HCT116 (cell line): ENCODE results near the gene CHRND. TPM values are rescaled to one million over a fixed set of nuclear protein-coding genes. Genes with fewer than 3 reads are reported as not detected.

Source experiments
- ATAC-seq: fragments of 200-7000 bp; cut with Tn5 transposase; 2 replicates; pipeline ENCODE4 v1.9.1; 2020; ENCODE audit warnings: mild to moderate bottlenecking, moderate library complexity
- BruUV-seq: library from RNA; stranded (reverse); fragments of 400-500 nt; replicated peaks from 2 replicates; lab custom pipeline; 2021; lab: Mats Ljungman, UMichigan
- CTCF ChIA-PET: fragments of 300-600 bp; sonication (Branson Sonifier 250); formaldehyde crosslinking; loops from one replicate; lab custom pipeline; 2021; ENCODE audit warnings: antibody characterized with exemption; lab: Charles Lee
- POLR2A ChIA-PET: fragments of 300-600, 350-600 bp; sonication (Branson Sonifier 250); formaldehyde crosslinking; loops from one replicate; lab custom pipeline; 2021; ENCODE audit warnings: antibody characterized with exemption; lab: Charles Lee
- RAD21 ChIA-PET, 2 experiments: fragments of 300-600 bp; sonication (Branson Sonifier 250); formaldehyde crosslinking; loops; one replicate each; lab custom pipeline; 2023; ENCODE audit warnings: low total read pairs in 2 of 2; ENCODE audit not compliant: uncharacterized antibody in 2 of 2, unreplicated experiment in 2 of 2, low non-redundant PET in 1 of 2; lab: Charles Lee
- DNase-seq: peaks from one replicate; pipeline ENCODE4 v3.0.0-alpha.2; 2010; ENCODE audit warnings: low read depth, low spot score
- H2AFZ ChIP-seq: fragments of 200-600 bp; shearing (Covaris generic), sonication (generic); 2 replicates; pipeline ENCODE4 v1.6.1; 2017; ENCODE audit warnings: low read depth, mixed run types, mixed read lengths, antibody characterized with exemption, low read length; ENCODE audit not compliant: poor library complexity, severe bottlenecking
- H3K27ac ChIP-seq: 2 replicates; pipeline ENCODE4 v1.5.1; 2012; ENCODE audit warnings: low read depth, low read length
- H3K27me3 ChIP-seq: fragments of 200-600 bp; sonication (generic); 2 replicates; pipeline ENCODE4 v1.6.1; 2016; ENCODE audit warnings: mixed run types, low read length, mixed read lengths; ENCODE audit not compliant: insufficient read depth
- H3K36me3 ChIP-seq, 2 experiments: fragments of 200-500 bp in 1 of 2; fragments of 200-600 bp in 1 of 2; sonication (Bioruptor generic) in 1 of 2; sonication (generic) in 1 of 2; 2 replicates each; pipeline versions ENCODE4 v1.5.1 to v1.6.1; 2014 to 2016; ENCODE audit warnings: low read length in 2 of 2, inconsistent platforms in 1 of 2, mixed read lengths in 1 of 2, mixed run types in 1 of 2; ENCODE audit not compliant: insufficient read depth in 2 of 2, control insufficient read depth in 1 of 2
- H3K4me1 ChIP-seq, 2 experiments: fragments of 200-600 bp in 1 of 2; sonication (generic) in 1 of 2; 2 replicates each; pipeline versions ENCODE4 v1.5.1 to v1.6.1; 2012 to 2017; ENCODE audit warnings: low read length in 2 of 2, inconsistent platforms in 1 of 2, mild to moderate bottlenecking in 1 of 2, mixed read lengths in 1 of 2, mixed run types in 1 of 2, moderate library complexity in 1 of 2; ENCODE audit not compliant: insufficient read depth in 2 of 2, control insufficient read depth in 1 of 2
- H3K4me2 ChIP-seq: fragments of 200-600 bp; sonication (generic); 2 replicates; pipeline ENCODE4 v1.6.1; 2017; ENCODE audit warnings: mixed run types, low read length, mixed read lengths
- H3K4me3 ChIP-seq, 2 experiments: fragments of 200-600 bp in 1 of 2; sonication (generic) in 1 of 2; replicated peaks in 1 of 2; 2 replicates each; pipeline ENCODE4 v1.5.1; 2011 to 2016; ENCODE audit warnings: low read length in 2 of 2, control low read depth in 1 of 2, low read depth in 1 of 2, mild to moderate bottlenecking in 1 of 2, mixed read lengths in 1 of 2, mixed run types in 1 of 2
- H3K79me2 ChIP-seq: fragments of 200-600 bp; sonication (generic); 2 replicates; pipeline ENCODE4 v1.6.1; 2017; ENCODE audit warnings: mild to moderate bottlenecking, mixed run types, low read length, moderate library complexity, mixed read lengths; ENCODE audit not compliant: insufficient read depth
- H3K9ac ChIP-seq: fragments of 200-600 bp; sonication (generic); 2 replicates; pipeline ENCODE4 v1.6.1; 2016; ENCODE audit warnings: low read length, mixed read lengths
- H3K9me2 ChIP-seq: fragments of 200-600 bp; sonication (generic), shearing (Covaris generic); 2 replicates; pipeline ENCODE4 v1.6.1; 2017; ENCODE audit warnings: mixed run types, mild to moderate bottlenecking, moderate library complexity; ENCODE audit not compliant: insufficient read depth
- H3K9me3 ChIP-seq, 2 experiments: fragments of 200-500 bp in 1 of 2; fragments of 200-600 bp in 1 of 2; sonication (Bioruptor generic) in 1 of 2; sonication (generic) in 1 of 2; 2 replicates each; pipeline ENCODE4 v1.6.1; 2014 to 2017; ENCODE audit warnings: low read length in 2 of 2, mixed read lengths in 2 of 2, inconsistent platforms in 1 of 2, low read depth in 1 of 2, mild to moderate bottlenecking in 1 of 2, mixed run types in 1 of 2, moderate library complexity in 1 of 2; ENCODE audit not compliant: control insufficient read depth in 1 of 2, insufficient read depth in 1 of 2
- H4K20me1 ChIP-seq: fragments of 200-600 bp; sonication (generic), shearing (Covaris generic); 2 replicates; pipeline ENCODE4 v1.6.1; 2017; ENCODE audit warnings: mixed run types, mild to moderate bottlenecking, moderate library complexity; ENCODE audit not compliant: insufficient read depth
- ELF1 ChIP-seq: IDR thresholded peaks from 2 replicates; pipeline ENCODE4 v1.6.1; 2012; ENCODE audit warnings: low read depth, borderline replicate concordance
- EZH2 ChIP-seq: fragments of 200-600 bp; sonication (generic); IDR thresholded peaks from 2 replicates; pipeline ENCODE4 v1.6.1; 2017; ENCODE audit warnings: antibody characterized with exemption, mixed run types
- EZH2phosphoT487 ChIP-seq: fragments of 200-600 bp; IDR thresholded peaks from 2 replicates; pipeline ENCODE4 v1.6.1; 2018; ENCODE audit warnings: antibody characterized with exemption, borderline replicate concordance
- POLR2A ChIP-seq: IDR thresholded peaks from 2 replicates; pipeline ENCODE4 v1.7.0; 2011; ENCODE audit warnings: borderline replicate concordance; ENCODE audit not compliant: insufficient read depth, insufficient read length; ENCODE audit errors: extremely low read depth
- RAD21 ChIP-seq: IDR thresholded peaks from 2 replicates; pipeline ENCODE4 v1.6.1; 2012; ENCODE audit warnings: low read depth, mild to moderate bottlenecking
- REST ChIP-seq: IDR thresholded peaks from 2 replicates; pipeline ENCODE4 v1.6.1; 2012; ENCODE audit warnings: low read depth
- YY1 ChIP-seq: IDR thresholded peaks from 2 replicates; pipeline ENCODE4 v1.6.1; 2011; ENCODE audit warnings: low read length, low read depth, moderate library complexity, mild to moderate bottlenecking; ENCODE audit not compliant: insufficient replicate concordance; ENCODE audit errors: extremely low read depth
- ZFX ChIP-seq: fragments of 450-650 bp; IDR thresholded peaks from 2 replicates; pipeline ENCODE4 v1.6.1; 2017
- ZNF274 ChIP-seq: fragments of 200-500 bp; sonication (Bioruptor generic); IDR thresholded peaks from 2 replicates; pipeline ENCODE4 v1.6.1; 2014; ENCODE audit warnings: mild to moderate bottlenecking, low read depth, low read length, inconsistent platforms
- intact Hi-C: fragments of 100-400 bp; cut with micrococcal nuclease; formaldehyde crosslinking; loops from 2 replicates; pipeline ENCODE4 v1.10.0; 2022
- total RNA-seq: library from RNA; stranded (reverse); gene quantifications from one replicate; pipeline ENCODE4 v1.2.1, GENCODE V29; 2021; ENCODE audit not compliant: unreplicated experiment

CHRND gene
- total RNA-seq, 1 experiment from 2014 or later: not detected

DNA sequence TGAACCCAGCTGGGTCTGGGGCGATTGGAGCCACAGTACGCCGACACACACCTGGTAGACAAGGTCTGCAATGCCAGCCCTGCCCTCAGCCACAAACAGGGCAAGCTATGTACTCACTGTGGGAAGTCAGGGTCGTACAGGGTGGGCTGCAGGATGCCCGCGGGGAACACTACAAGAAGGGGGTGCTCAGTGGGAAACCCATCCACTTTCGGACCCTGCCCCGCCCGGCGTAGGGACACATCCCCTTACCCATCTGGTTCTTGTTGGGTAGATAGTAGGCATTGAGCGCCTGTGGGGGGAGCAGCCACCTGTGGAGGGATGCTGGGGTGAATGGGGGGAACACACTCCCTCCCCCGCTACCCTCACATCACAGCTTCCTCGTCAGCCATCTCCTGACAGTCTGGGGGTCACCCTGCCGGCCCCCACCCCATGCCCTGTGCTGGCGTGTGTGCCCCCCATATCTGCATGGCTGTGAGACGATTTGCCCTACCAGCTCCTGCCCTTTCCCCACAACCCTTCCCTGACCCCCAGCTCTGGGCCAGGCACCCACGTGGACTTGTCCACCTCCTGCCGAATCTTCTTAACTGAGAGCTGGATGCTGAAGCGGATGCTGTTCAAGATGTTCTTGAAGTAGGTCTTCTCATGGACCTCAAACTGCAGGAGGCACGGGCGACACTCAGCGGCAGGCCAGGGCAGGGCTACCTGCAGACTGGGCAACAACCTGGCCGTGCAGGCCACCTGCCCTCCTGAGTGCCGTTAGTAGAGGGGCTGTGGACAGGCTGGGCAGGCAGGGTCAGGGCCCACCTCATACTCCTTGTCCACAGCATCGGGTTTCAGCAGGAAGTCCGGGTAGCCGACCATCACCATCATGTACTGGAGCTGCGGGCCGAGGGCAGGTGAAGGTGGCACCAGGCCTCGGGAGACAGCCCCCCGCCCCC, 43.4 kb upstream of the CHRND start:
- TF ChIP-seq YY1 (no peak), REST (no peak), EZH2phosphoT487 (no peak), POLR2A (no peak), EZH2 (no peak), ZFX (no peak), RAD21 (no peak), ZNF274 (no peak), ELF1 (no peak)
- H3K27me3 ChIP-seq: no peaks in the 10 kb centered on the region
- H4K20me1 ChIP-seq: no peaks in the 10 kb centered on the region
- no peaks in the 10 kb centered on the region for H3K36me3 ChIP-seq
- no peak overlapping the region for H3K9ac ChIP-seq
- no peak for ATAC-seq
- H3K4me1 ChIP-seq: no peaks in the 10 kb centered on the region
- H3K4me3 ChIP-seq: no peak overlapping the region
- no peak overlapping the region for H3K27ac ChIP-seq
- intact Hi-C loops: no loop called here
- no peak for DNase-seq
- BruUV-seq: no TSS peak
- H3K79me2 ChIP-seq: no peaks in the 10 kb centered on the region
- CTCF ChIA-PET: no interaction called here
- H3K9me2 ChIP-seq: no peaks in the 10 kb centered on the region
- RAD21 ChIA-PET: no interaction called here
- no peaks in the 10 kb centered on the region for H3K9me3 ChIP-seq
- H2AFZ ChIP-seq: no peak overlapping the region
- POLR2A ChIA-PET: interaction anchor here (0.5 kb wide), 1 partner anchor 792 kb away, joined by 4 read pairs; no protein-coding TSS in a partner anchor
- H3K4me2 ChIP-seq: no peak overlapping the region
